WTC11 (cell line): ENCODE data around the gene WNT3A.

Source experiments
- CREM ChIP-seq: sonication (generic); formaldehyde crosslinking; IDR thresholded peaks from 2 replicates; pipeline ENCODE4 v1.8.1; 2022; ENCODE audit warnings: mild to moderate bottlenecking, missing genetic modification reagents, moderate library complexity
- CTCF ChIP-seq: fragments of 200-600 bp; IDR thresholded peaks from 2 replicates; pipeline ENCODE4 v1.8.0; 2022; ENCODE audit warnings: antibody characterized with exemption
- FOXK1 ChIP-seq: sonication (generic); formaldehyde crosslinking; IDR thresholded peaks from 2 replicates; pipeline ENCODE4 v1.8.0; 2022; ENCODE audit warnings: mild to moderate bottlenecking, moderate library complexity, missing genetic modification reagents
- HMGA2 ChIP-seq: fragments of 250-450 bp; sonication (Bioruptor Pico); IDR thresholded peaks from 2 replicates; pipeline ENCODE4 v1.4.0; 2021; ENCODE audit warnings: mild to moderate bottlenecking, moderate library complexity
- JUN ChIP-seq: sonication (generic); formaldehyde crosslinking; IDR thresholded peaks from 2 replicates; pipeline ENCODE4 v1.8.0; 2023; ENCODE audit warnings: mild to moderate bottlenecking, missing genetic modification reagents
- KAT7 ChIP-seq: sonication (generic); formaldehyde crosslinking; IDR thresholded peaks from 2 replicates; pipeline ENCODE4 v1.8.1; 2023; ENCODE audit warnings: missing genetic modification reagents, mild to moderate bottlenecking, borderline replicate concordance
- NFYB ChIP-seq: sonication (generic); formaldehyde crosslinking; conservative IDR thresholded peaks from 2 replicates; pipeline ENCODE4 v1.8.0; 2022; ENCODE audit warnings: low read depth, missing genetic modification reagents
- NR3C1 ChIP-seq: sonication (generic); formaldehyde crosslinking; conservative IDR thresholded peaks from 2 replicates; pipeline ENCODE4 v1.8.1; 2023; ENCODE audit warnings: low read depth, mild to moderate bottlenecking, missing genetic modification reagents
- PRDM15 ChIP-seq: sonication (generic); formaldehyde crosslinking; IDR thresholded peaks from 2 replicates; pipeline ENCODE4 v1.8.0; 2022; ENCODE audit warnings: missing genetic modification reagents
- USF1 ChIP-seq: sonication (generic); formaldehyde crosslinking; IDR thresholded peaks from 2 replicates; pipeline ENCODE4 v1.8.0; 2022; ENCODE audit warnings: mild to moderate bottlenecking, missing genetic modification reagents
- ZNF121 ChIP-seq: sonication (generic); formaldehyde crosslinking; IDR thresholded peaks from 2 replicates; pipeline ENCODE4 v1.8.0; 2023; ENCODE audit warnings: missing genetic modification reagents
- ZNF138 ChIP-seq: sonication (generic); formaldehyde crosslinking; conservative IDR thresholded peaks from 2 replicates; pipeline ENCODE4 v1.8.1; 2022; ENCODE audit warnings: mild to moderate bottlenecking, moderate library complexity, missing genetic modification reagents

- TF ChIP-seq CTCF (no peak), USF1 (CRISPR knock-in tag) (no peak), CREM (CRISPR knock-in tag) (no peak), FOXK1 (CRISPR knock-in tag) (no peak), ZNF121 (CRISPR knock-in tag) (no peak), JUN (CRISPR knock-in tag) (no peak), KAT7 (CRISPR knock-in tag) (no peak), ZNF138 (no peak), NR3C1 (no peak), NFYB (CRISPR knock-in tag) (no peak), HMGA2 (CRISPR knock-in tag) (no peak), PRDM15 (CRISPR knock-in tag) (no peak)
Observed at GRCh38 chr1:228079601-228080263, 72.9 kb downstream of the WNT3A start.
